GM18498 (cell line): ENCODE results near the gene CCAR1.
"Not testable (repeated sequence)": the region's sequence is repeated elsewhere in the genome, so short reads cannot be mapped to it uniquely, and the experiment has no call there.

ENCODE experiments used
- ATAC-seq: cut with Tn5 transposase; IDR thresholded peaks from one replicate; pipeline ENCODE4 v1.9.1; 2021; ENCODE audit warnings: mild to moderate bottlenecking, moderate library complexity; ENCODE audit not compliant: unreplicated experiment

Gene CCAR1

GRCh38 chr10:68720793-68721672 is at the start of gene CCAR1:
CCAR1 (plus strand) TSS chr10:68721239; CDS start chr10:68722505, 1,266 bp downstream.
- ATAC-seq, result peak; percentile 99

GRCh38 chr10:68684413-68684812 is 36.6 kb upstream of the CCAR1 start:
- ATAC-seq, result no peak

- ATAC-seq, result no peak
Observed at GRCh38 chr10:68696018-68696417, 25.0 kb upstream of the CCAR1 start.

- no peak for ATAC-seq
Observed at GRCh38 chr10:68697106-68697505, 23.9 kb upstream of the CCAR1 start.

GRCh38 chr10:68700197-68700596 is 20.8 kb upstream of the CCAR1 start:
- ATAC-seq, result no peak

GRCh38 chr10:68705548-68705947 is 15.5 kb upstream of the CCAR1 start:
- ATAC-seq, result no peak

- ATAC-seq, result not testable (repeated sequence)
Observed at GRCh38 chr10:68708987-68709386, 12.1 kb upstream of the CCAR1 start.

- ATAC-seq, result not testable (repeated sequence)
Observed at GRCh38 chr10:68713065-68713464, 8.0 kb upstream of the CCAR1 start.

GRCh38 chr10:68717435-68717834 is 3.6 kb upstream of the CCAR1 start:
- no peak for ATAC-seq

- ATAC-seq, result no peak
Observed at GRCh38 chr10:68721673-68722335, 765 bp downstream of the CCAR1 start.

- no peak for ATAC-seq
Observed at GRCh38 chr10:68725016-68725415, 4.0 kb downstream of the CCAR1 start.

GRCh38 chr10:68727146-68727545 is 6.1 kb downstream of the CCAR1 start:
- ATAC-seq, result no peak

GRCh38 chr10:68732651-68733050 is 11.6 kb downstream of the CCAR1 start:
- no peak for ATAC-seq

- no peak for ATAC-seq
Observed at GRCh38 chr10:68734349-68734748, 13.3 kb downstream of the CCAR1 start.

GRCh38 chr10:68735119-68735518 is 14.1 kb downstream of the CCAR1 start:
- no peak for ATAC-seq

GRCh38 chr10:68735739-68736138 is 14.7 kb downstream of the CCAR1 start:
- ATAC-seq, result not testable (repeated sequence)

- ATAC-seq, result not testable (repeated sequence)
Observed at GRCh38 chr10:68740676-68741075, 19.6 kb downstream of the CCAR1 start.

- ATAC-seq, result no peak
Observed at GRCh38 chr10:68742397-68742796, 21.4 kb downstream of the CCAR1 start.

- ATAC-seq, result no peak
Observed at GRCh38 chr10:68752711-68753350, 31.8 kb downstream of the CCAR1 start.

- no peak for ATAC-seq
Observed at GRCh38 chr10:68756246-68756645, 35.2 kb downstream of the CCAR1 start.

- no peak for ATAC-seq
Observed at GRCh38 chr10:68756766-68757165, 35.7 kb downstream of the CCAR1 start.
